Middle frontal gyrus (tissue), 1 donor: ENCODE data around the gene ABR.
"Not testable (repeated sequence)": the region's sequence is repeated elsewhere in the genome, so short reads cannot be mapped to it uniquely, and the experiment has no call there.

Experiments
- DNase-seq: peaks from one replicate; pipeline ENCODE4 v3.0.0-alpha.2; 2015; ENCODE audit warnings: low spot score; ENCODE audit errors: extremely low spot score

The ABR gene

GRCh38 chr17:1095853-1096173, 84.0 kb downstream of the ABR start:
- DNase-seq = no peak

GRCh38 chr17:1095090-1095852, 84.5 kb downstream of the ABR start:
- no peak for DNase-seq

GRCh38 chr17:1094591-1094990, 85.2 kb downstream of the ABR start:
- no peak for DNase-seq

- no peak for DNase-seq
Observed at GRCh38 chr17:1091900-1092299, 87.9 kb downstream of the ABR start.

GRCh38 chr17:1091190-1091534, 88.6 kb downstream of the ABR start:
- no peak for DNase-seq

- no peak for DNase-seq
Observed at GRCh38 chr17:1090465-1091189, 89.2 kb downstream of the ABR start.

GRCh38 chr17:1089915-1090314, 89.9 kb downstream of the ABR start:
- no peak for DNase-seq

- no peak for DNase-seq
Observed at GRCh38 chr17:1087381-1088241, 92.2 kb downstream of the ABR start.

GRCh38 chr17:1083451-1084187, 96.2 kb downstream of the ABR start:
- DNase-seq = no peak

GRCh38 chr17:1082579-1082978, 97.2 kb downstream of the ABR start:
- no peak for DNase-seq

- no peak for DNase-seq
Observed at GRCh38 chr17:1078831-1079561, 100.8 kb downstream of the ABR start.

- no peak for DNase-seq
Observed at GRCh38 chr17:1077986-1078711, 101.6 kb downstream of the ABR start.

GRCh38 chr17:1077581-1077985, 102.2 kb downstream of the ABR start:
- no peak for DNase-seq

- DNase-seq = no peak
Observed at GRCh38 chr17:1076982-1077302, 102.8 kb downstream of the ABR start.

GRCh38 chr17:1076299-1076981, 103.3 kb downstream of the ABR start:
- no peak for DNase-seq

- DNase-seq = no peak
Observed at GRCh38 chr17:1074886-1075605, 104.7 kb downstream of the ABR start.

GRCh38 chr17:1073963-1074625, 105.7 kb downstream of the ABR start:
- DNase-seq = not testable (repeated sequence)

- no peak for DNase-seq
Observed at GRCh38 chr17:1073241-1073962, 106.4 kb downstream of the ABR start.
